Ishikawa (cell line): ENCODE measurements around the gene DHRS13.

ENCODE experiments used
- CEBPB ChIP-seq: IDR thresholded peaks from 2 replicates; pipeline ENCODE4 v1.6.1; 2012
- CREB1 ChIP-seq: IDR thresholded peaks from 2 replicates; pipeline ENCODE4 v1.6.1; 2012; ENCODE audit warnings: low read depth
- EGR1 ChIP-seq: IDR thresholded peaks from 2 replicates; pipeline ENCODE4 v1.6.1; 2012
- EP300 ChIP-seq: IDR thresholded peaks from 2 replicates; pipeline ENCODE4 v1.6.1; 2012; ENCODE audit warnings: borderline replicate concordance
- TCF12 ChIP-seq: IDR thresholded peaks from 2 replicates; pipeline ENCODE4 v1.6.1; 2012; ENCODE audit warnings: low read depth

DNA sequence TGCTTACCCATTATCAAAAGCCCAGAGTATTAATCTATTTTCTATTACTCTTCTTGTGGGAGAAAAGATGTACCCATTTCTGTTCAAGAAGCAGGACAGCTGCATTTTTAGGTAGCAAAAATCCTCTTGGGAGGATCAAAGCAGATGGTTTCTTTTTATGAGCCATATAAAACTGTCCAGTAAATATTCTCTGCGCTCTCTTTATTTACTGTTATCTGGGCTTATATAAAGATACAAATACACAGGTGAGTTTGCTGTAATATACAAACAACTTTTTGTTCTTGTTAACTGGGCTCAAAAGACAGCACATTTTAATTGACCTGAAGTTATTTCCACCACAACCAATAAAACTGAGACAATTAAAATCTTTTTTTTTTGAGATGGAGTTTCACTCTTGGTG is 38.4 kb upstream of the DHRS13 start:
- no peak for TF ChIP-seq EP300
- TF ChIP-seq CREB1 = no peak
- TF ChIP-seq TCF12 = no peak
- no peak for TF ChIP-seq CEBPB
- TF ChIP-seq EGR1 = no peak
